GOT3 (cell line): Measurements from ENCODE around the gene PTPRK.
"Not testable (repeated sequence)": the region's sequence is repeated elsewhere in the genome, so short reads cannot be mapped to it uniquely, and the experiment has no call there.

Experiments
- DNase-seq: peaks from one replicate; lab custom pipeline; 2025; ENCODE audit warnings: mixed read lengths; lab: John Stamatoyannopoulos, UW

The PTPRK gene

DNA sequence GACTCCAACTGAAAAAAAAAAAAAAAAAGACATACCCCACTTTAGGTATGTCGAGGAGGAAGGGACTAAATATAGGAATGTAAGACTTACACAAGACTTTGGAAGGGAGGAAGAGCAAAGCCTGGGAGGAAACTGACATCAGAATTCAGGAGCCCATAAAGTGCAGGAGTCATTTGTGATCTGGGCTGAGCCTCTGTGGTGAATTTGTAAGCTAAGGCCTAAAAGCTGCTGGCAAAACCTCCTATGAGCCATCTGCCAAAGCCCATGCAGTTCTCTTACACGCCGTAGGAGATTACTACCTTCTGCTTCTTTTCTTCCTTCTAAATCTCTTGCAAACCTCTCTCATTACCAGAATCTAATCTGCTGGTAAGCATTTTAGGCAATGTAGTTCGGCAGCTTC, 567.6 kb downstream of the PTPRK start:
- DNase-seq = no peak

DNA sequence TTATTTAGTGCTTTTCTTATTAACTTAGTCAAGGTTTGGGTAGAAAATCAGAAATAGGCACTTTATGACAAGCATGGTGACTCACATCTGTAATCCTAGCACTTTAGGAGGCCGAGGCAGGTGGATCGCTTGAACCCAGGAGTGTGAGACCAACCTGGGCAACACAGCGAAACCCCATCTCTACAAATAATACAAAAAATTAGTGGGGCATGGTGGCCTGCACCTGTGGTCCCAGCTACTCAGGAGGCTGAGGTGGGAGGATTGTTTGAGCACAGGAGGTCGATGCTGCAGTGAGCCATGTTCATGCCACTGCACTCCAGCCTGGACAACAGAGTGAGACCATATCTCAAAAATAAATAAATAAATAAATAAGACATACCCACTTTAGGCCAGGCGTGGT, 568.2 kb downstream of the PTPRK start:
- DNase-seq = no peak

DNA sequence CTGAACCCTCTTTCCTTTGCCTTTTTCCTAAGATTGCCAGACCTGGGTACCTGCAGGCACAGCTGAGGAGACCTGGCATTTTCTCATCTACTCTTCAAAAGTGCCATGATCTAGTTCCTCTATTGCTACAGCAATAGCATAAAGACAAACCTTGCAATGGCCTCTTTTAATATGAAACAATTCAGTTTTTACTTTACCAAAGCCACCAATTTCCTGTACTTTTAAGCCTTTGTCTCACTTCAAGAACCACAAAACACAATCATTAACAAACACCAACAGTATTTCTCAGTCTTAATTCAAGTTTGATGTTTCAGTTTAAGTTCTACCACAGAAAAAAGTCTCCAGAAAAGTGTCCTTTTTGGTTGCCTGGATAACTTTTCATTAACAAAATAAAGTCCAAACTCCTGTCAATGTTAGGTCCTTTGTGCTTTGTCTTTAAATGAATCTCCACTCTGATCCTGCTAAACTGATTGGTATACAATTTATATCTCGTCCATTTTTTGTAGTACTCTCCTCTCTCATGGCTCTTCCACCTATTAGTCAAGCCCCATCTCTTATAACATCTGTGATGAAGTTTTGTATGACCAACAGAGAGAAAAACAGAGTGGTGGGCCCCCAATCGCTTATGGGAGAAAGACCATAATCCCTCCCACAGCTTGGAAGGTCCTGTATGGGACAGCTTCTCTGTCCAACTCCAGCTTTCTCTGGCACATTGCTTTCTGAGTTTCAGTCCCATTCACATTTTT, 569.1 kb downstream of the PTPRK start:
- no peak for DNase-seq

DNA sequence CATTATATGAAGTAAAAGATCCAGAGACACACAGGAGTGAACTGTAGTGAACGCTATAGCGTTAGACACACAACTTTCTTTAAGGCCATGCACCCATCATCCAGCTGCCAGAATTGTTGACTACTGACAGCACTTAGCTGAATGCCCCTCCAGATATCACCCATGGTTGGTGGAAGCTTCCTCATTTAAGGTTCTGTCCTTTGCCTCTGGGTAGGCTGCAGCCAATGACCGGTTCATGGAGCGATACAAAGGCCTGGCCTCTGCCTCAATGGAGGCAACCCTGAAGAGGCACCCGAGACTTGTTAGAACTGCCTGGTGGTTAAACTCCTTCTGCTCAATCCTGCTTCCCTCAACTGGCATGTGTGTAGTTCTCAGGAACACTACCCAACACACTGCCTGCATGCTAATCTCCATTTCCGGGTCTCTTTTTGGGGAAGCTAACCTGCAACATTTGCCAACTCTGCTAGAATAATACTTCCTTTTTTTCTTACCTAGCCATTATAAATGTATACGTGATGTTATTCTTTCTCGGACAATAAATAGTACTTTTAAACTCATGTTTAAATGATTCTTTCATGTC, 569.7 kb downstream of the PTPRK start:
- no peak for DNase-seq

DNA sequence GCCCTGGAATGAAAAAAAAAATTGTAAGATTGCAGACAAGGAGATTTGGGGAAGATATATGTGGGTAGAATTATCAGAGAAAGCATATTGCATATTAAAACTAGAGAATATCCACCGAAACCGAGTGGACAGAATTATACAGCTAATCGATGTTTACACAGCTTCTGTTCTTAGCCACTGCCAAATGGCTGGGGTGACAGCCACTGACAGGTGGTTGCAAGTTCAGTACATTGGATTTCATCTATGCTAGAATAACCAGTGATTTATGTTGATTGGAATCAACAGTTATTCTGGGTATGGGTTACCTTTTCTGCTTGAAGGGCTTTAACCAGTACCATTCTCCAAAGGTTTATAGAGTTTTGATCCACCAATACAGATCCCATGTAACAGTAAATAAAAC, 571.1 kb downstream of the PTPRK start:
- DNase-seq = no peak

DNA sequence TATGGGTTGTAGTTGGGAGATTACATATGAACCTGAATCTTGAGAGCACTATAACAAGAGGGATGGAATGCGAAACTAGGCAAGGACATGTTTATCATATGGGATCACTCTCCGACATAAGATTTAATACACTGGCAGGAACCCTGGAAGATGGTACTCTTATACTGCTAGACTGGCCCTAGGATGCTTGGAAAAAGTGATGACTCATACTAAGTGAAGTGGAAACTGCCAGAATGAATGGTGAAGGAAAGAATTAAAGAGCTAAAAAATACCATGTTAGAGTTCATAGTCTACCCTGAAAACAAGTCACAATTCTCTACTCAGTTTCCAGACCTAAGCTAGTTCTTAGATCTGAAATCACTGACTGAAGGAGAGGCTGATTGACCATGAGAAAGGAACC, 574.0 kb downstream of the PTPRK start:
- no peak for DNase-seq

DNA sequence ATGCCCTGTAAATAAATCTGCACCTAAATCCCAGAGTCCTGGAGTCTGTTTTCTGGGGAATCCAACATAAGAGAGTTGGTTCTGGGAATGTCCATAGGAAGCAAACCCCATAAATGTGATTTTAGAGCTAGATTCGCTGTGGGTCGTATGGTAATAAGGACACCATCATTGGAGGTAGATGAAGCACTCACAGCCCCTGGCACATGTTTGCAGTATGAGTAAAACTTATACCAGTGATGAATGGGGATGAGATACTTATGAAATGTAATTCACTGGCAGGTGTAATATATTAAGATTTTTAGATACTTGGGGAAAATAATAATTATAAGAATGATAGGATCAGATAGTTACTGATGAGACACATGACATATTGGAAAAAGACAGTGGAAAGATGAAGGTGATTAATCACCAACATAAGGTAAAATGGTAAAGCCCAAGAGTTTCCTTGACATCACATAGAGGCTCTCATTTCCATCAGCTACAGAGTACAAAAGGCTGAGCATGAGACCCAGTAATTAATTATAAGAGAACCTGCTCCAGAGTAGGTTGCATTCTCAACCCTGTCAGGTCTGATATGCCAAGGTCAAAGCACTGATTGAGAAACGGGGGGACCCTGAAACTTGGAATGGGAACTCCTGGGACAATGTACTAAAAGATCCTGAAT, 574.8 kb downstream of the PTPRK start:
- DNase-seq = no peak

DNA sequence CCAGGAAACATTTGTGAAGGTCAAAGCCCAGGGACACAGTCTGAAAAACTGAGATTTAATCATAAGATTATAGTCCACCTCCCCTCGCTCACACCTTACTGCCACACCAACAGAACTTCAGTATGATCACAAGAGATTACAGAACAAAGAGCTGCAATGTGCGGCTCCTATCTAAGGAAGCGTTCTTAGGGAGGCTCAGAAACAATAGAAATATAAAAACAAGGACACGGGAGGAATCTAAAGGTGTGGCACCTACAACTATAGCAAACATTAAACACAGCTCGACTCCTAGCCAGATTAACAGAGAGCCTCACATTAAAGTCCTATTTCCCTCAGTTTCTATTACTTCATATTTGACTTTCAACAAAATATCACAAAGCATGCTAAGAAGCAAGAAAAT, 579.2 kb downstream of the PTPRK start:
- DNase-seq = no peak

DNA sequence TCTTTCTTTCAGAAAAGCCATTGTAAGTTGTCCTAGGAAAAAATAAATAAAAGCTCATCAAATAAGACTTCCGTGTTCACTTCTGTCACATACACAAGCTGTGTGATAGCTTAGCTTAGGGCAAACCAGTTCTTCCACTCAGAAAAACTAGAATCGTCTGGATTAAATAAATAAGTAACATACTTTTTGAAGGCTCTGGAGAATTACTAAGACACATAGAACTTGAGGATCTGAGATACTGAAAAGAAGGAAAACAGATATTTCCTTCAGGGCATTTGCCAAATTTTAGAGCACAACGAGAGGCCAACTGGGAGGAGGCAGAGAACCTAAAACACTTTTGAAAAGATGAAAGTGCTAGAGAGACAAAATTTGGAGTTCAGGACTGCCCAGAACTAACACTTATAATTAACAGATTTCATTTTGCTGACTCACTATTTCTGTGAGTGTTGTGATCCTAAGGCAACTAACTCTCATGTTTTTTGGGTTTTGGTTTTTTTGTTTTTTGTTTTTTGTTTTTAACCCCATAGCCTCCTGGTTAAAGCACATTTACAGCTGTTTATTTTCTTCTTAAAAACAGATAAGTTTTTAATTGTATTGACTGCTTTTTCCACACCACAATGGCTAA, 580.8 kb downstream of the PTPRK start:
- no peak for DNase-seq

DNA sequence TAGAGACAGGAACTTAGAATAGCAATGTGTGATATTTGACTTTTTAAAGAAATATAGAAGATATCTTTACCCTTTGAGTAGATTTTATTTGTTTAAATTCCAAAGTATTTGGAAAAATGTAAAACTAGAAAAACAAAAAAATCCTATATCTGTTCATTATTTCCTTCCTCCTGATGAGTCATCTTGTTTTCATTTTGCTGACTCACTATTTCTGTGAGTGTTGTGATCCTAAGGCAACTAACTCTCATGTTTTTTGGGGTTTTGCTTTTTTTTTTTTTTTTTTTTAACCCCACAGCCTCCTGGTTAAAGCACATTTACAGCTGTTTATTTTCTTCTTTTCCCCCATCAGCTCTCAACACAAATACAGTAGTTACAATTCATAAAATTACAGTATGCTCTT, 581.7 kb downstream of the PTPRK start:
- no peak for DNase-seq

DNA sequence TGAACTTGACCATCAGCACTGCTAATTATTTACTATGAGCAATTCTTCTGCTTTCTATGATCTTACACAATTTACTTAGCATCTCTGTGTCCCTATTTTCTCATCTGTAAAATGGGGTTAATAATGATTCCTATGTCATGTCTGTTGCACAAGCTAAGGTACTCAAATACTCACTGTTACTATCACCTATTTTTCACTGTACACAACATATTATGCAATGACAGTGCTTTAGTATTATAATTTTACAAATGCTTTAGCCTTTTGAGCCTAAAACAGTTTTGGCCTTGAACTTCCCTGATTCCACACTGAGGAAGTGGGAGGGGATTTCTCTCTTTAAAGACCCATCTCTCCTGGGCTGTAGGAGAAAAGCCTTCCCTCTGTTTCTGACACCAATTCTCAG, 582.7 kb downstream of the PTPRK start:
- DNase-seq = no peak

DNA sequence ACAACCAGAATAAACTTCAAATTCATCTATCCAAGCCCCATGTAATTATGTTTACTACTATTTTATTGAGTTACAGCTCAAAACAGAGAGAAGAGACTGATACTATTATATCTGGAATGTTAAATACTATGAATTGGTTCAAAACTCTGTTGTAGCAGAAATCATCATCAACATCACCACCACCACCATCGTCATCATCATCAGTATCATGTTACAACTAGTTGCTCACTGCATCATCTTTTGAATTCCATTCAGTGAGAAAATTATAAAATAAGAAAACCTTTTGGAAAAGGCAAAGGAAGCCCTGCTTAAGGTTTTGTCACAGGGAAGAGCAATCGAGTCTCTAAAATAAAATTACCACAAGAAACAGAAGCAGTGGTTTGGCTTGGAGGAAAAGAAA, 583.3 kb downstream of the PTPRK start:
- no peak for DNase-seq

DNA sequence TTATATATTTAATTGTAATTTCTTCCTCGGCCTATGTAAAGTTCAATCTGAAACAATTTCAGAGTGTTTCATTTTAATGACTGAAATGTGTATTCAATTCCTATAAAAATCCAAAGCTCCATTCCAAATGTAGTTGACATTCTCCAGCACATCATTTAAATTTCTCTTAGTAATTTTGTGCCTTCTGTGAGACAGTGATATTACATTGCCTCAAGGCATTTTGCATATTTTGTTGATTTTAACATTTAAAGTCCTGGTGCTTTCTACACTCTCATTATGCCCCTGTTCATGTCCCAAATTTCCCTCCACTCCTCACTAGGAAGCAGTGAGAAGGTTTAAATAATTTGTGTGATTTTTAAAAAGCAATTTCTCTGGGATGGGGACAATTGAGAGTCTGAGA, 585.4 kb downstream of the PTPRK start:
- DNase-seq = no peak

DNA sequence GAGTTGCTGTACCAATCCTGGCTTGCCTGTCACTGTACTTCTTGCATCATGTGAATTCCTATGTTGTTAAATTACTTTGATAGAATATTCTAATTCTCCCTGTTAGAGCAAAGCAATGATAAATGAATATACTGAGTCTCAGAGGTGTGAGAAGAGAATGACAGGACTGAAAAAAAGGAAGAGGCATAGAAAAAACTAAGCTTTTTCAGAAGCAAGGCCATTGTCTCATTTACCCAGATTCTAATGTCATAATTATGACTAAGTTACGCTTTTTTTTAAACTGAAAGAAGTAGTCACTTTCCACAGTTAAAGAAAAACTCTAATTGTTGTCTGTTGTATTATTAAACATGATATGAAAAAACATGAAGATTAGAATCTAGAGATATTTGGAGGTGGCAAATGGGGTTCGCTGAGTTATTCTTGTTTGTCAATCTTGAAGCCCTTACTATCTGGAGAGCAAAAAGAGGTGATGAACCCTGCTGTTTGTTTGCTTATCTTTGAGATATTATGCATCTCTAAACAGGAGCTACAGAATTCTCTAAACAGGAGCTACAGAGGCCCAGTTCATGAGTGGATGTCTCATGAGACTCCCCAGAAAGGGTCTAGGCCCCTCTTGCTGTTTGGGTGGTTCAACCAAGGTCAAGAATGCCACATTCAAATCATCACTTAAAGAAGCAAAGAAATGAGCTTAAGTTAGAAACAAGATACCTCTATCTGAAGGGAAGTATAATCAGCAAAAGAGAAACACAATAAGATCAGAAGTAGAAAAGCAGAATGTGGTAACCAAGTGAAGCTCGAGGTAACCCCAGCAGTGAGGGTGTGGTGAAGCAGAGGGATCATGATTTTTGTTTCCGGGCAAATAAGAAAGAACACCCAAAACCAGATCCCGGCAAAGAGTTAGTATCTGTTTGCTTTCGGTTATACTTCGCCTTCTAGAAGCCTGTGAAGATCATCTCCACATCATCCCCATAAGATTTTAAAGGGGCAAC, 586.3 kb downstream of the PTPRK start:
- DNase-seq = no peak

DNA sequence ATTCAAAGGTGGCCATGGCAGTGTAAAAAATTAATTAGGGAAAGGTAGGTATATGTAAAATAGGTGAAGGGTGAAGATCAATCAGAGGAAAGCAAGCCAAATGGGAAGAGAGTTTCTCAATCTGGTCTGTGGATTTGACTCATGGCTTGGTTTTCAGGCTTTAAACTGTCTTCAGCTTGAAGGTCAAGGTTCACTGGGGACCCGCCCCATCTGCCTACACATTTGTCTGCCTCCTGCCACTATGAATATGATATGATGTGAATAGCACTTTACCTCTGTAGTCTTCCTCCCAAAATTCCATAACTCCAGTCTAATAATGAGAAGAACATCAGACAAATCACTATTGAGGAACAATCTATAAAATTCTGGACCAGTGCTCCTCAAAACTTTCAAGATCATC, 587.3 kb downstream of the PTPRK start:
- no peak for DNase-seq

DNA sequence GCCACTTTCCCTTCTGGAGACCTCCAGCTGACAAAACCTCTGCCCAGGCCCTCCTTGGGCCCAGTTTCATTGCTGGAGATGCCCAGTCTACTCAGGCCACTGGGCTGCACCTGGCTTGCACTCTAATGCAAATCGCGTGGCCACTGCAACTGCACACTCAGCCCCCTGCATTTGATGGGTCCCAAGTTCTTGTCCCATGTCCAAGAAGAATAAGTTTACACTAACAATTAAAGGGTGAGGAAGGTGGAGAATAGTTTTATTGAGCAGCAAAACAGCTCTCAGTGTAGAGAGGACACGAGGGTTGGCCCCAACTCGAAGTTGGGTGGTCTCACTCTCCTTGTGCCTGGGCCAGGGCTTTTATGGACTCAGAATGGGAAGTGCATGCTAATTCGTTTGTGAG, 587.7 kb downstream of the PTPRK start:
- no peak for DNase-seq

DNA sequence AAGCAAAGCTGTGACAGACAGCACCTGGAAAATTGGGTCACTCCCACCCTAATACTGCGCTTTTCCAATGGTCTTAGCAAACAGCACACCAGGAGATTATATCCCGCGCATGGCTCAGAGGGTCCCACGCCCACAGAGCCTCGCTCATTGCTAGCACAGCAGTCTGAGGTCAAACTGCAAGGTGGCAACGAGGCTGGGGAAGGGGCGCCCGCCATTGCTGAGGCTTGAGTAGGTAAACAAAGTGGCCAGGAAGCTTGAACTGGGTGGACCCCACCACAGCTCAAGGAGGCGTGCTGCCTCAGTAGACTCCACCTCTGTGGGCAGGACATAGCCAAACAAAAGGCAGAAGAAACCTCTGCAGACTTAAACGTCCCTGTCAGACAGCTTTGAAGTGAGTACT, 594.0 kb downstream of the PTPRK start:
- DNase-seq = not testable (repeated sequence)

DNA sequence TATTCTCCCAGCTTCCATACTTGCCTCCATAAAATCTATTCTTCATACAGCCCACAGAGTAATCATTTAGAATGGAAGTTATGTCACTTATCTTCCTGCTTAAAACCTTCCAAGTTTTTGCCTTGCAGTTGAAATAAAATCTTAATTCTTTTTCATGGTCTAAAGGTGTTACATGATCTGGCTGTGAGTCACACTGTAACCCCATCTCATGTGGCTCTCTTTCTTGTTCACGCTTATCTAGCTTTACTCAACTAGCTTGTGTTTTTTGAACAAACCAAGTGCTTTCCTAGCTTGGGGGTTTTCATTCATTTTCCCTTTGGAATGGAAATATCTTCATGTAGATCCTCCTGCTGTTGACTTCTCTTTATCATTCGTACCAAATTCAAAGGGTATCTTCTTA, 596.0 kb downstream of the PTPRK start:
- no peak for DNase-seq

DNA sequence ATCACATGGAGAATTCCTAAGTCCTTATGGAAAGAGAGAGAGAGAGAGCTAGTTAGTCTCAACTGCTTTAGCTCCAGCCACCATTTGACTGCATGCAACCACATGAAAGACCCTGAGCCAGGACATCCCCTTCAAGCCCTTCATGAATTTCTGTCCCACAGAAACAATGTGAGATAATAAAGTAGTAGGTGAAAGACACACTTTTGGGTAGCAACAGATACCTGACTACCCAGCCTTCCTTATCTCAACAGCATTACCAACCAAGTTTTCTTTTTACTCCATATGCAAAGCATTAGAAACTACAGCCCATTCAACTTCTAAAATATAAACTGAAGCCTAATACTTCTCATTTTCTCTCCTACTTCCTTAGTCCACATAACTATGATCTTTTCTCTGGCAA, 596.4 kb downstream of the PTPRK start:
- DNase-seq = no peak

DNA sequence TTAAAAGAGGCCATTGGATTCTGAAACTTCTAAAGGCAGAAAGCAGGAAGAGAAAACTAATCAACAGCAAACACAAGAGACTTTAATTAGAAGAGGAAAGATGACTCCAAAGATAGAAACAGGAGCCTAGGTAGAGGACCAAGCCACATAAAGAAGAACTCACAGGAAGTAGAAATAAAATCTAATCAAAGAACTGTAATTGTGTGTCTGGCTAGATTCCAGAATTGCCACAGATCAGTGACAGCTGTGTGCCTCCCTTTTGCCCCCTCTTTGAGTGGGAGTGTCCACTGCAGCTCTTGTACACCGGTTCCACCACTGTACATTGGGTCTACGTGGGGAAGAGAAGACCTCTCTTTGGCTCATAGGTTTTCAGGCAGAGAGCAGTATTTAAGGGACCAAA, 597.3 kb downstream of the PTPRK start:
- no peak for DNase-seq

DNA sequence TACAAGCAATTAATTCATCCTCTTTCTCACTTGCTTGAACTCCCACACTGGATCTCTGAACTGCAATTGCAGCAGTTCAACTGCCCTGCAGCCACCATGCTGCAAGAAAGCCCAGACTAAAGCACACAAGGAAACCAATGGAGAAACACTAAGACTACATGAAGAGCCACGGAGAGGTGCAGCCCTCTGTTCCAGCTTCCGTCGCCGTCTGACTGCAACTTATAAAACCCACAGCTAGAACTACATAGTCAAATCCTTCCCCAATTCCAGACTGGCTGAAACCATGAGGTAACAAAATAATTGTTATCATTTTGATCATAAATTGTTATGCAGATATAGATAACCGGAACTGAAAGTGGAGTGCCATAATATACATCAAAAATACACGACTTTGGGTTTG, 598.4 kb downstream of the PTPRK start:
- no peak for DNase-seq

DNA sequence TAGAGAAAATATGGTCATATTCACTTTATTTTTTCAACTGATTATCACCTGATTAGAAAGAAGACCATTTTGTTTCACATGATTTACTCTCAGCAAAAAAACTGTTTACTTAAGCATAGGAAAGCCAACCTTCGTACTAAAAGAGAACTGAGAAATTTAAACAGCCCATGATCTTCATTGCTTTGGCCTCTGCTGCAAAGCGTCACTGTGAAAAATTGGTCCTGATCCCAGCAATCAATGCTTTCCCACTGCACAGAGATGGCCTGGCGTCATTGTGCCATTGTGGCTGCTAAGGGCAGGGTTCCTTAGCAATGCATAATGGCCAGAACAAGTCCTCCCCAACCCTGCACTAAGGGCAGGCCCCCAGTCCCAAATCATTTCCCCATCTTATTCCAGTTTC, 599.6 kb downstream of the PTPRK start:
- DNase-seq = no peak
